SK-N-SH treated with all-trans-retinoic acid at 6 μM for 48 hours (cell line): ENCODE measurements around the gene HAPLN2.
A peak's percentile ranks its signal among the peaks of the same experiment; 100 is the strongest.

Experiments used
- ATAC-seq: fragments of 200-7000 bp; cut with Tn5 transposase; 3 replicates; pipeline ENCODE4 v1.9.1; 2020; ENCODE audit warnings: mild to moderate bottlenecking, moderate library complexity
- ARNTL ChIP-seq: fragments of 450-650 bp; formaldehyde crosslinking; IDR thresholded peaks from 2 replicates; pipeline ENCODE4 v1.5.0; 2020; ENCODE audit warnings: low read depth, mild to moderate bottlenecking, moderate library complexity, borderline replicate concordance
- BACH2 ChIP-seq: fragments of 250-450 bp; sonication (Bioruptor Pico); IDR thresholded peaks from 2 replicates; pipeline ENCODE4 v1.9.0; 2021; ENCODE audit warnings: mild to moderate bottlenecking, borderline replicate concordance
- CSDC2 ChIP-seq: fragments of 250-450 bp; sonication (Bioruptor Pico); IDR thresholded peaks from 2 replicates; pipeline ENCODE4 v1.5.0; 2020; ENCODE audit warnings: mild to moderate bottlenecking, moderate library complexity
- ESRRG ChIP-seq: fragments of 250-450 bp; sonication (Bioruptor Pico); IDR thresholded peaks from 2 replicates; pipeline ENCODE4 v1.6.1; 2021; ENCODE audit warnings: mild to moderate bottlenecking
- GLIS3 ChIP-seq: fragments of 250-450 bp; sonication (Bioruptor Pico); IDR thresholded peaks from 2 replicates; pipeline ENCODE4 v1.5.0; 2020; ENCODE audit warnings: mild to moderate bottlenecking, moderate library complexity
- ISL1 ChIP-seq: fragments of 250-450 bp; sonication (Bioruptor Pico); IDR thresholded peaks from 2 replicates; pipeline ENCODE4 v2.1.2; 2022; ENCODE audit warnings: mild to moderate bottlenecking, moderate library complexity
- OSR1 ChIP-seq: fragments of 250-450 bp; sonication (Bioruptor Pico); IDR thresholded peaks from 2 replicates; pipeline ENCODE4 v1.8.0; 2022; ENCODE audit warnings: moderate library complexity, mild to moderate bottlenecking, inconsistent platforms
- PPARA ChIP-seq: fragments of 250-450 bp; sonication (Bioruptor Pico); IDR thresholded peaks from 2 replicates; pipeline ENCODE4 v1.5.0; 2020; ENCODE audit warnings: mild to moderate bottlenecking, borderline replicate concordance
- RARB ChIP-seq: fragments of 250-450 bp; sonication (Bioruptor Pico); IDR thresholded peaks from 2 replicates; pipeline ENCODE4 v1.8.0; 2021; ENCODE audit warnings: mild to moderate bottlenecking, moderate library complexity
- SNAI2 ChIP-seq: fragments of 250-450 bp; sonication (Bioruptor Pico); IDR thresholded peaks from 2 replicates; pipeline ENCODE4 v1.5.0; 2020; ENCODE audit warnings: mild to moderate bottlenecking, moderate library complexity
- TCF4 ChIP-seq: fragments of 250-450 bp; sonication (Bioruptor Pico); IDR thresholded peaks from 2 replicates; pipeline ENCODE4 v1.8.0; 2021; ENCODE audit warnings: mild to moderate bottlenecking, moderate library complexity, borderline replicate concordance
- TOX ChIP-seq: fragments of 250-450 bp; sonication (Bioruptor Pico); IDR thresholded peaks from 2 replicates; pipeline ENCODE4 v1.8.0; 2021; ENCODE audit warnings: mild to moderate bottlenecking, moderate library complexity, borderline replicate concordance
- ZC3H10 ChIP-seq: fragments of 250-450 bp; sonication (Bioruptor Pico); IDR thresholded peaks from 2 replicates; pipeline ENCODE4 v1.5.1; 2021; ENCODE audit warnings: mild to moderate bottlenecking, moderate library complexity
- ZFP3 ChIP-seq: fragments of 250-450 bp; sonication (Bioruptor Pico); IDR thresholded peaks from 2 replicates; pipeline ENCODE4 v1.5.0; 2020; ENCODE audit warnings: mild to moderate bottlenecking, moderate library complexity
- ZFP30 ChIP-seq: fragments of 450-650 bp; formaldehyde crosslinking; IDR thresholded peaks from 2 replicates; pipeline ENCODE4 v1.5.0; 2022; ENCODE audit warnings: mild to moderate bottlenecking, moderate library complexity
- ZNF565 ChIP-seq: fragments of 450-650 bp; formaldehyde crosslinking; conservative IDR thresholded peaks from 2 replicates; pipeline ENCODE4 v1.5.0; 2020; ENCODE audit warnings: low read depth, mild to moderate bottlenecking, moderate library complexity
- ZNF70 ChIP-seq: fragments of 450-650 bp; formaldehyde crosslinking; IDR thresholded peaks from 2 replicates; pipeline ENCODE4 v1.5.0; 2020; ENCODE audit warnings: mild to moderate bottlenecking, moderate library complexity
- ZNF8 ChIP-seq: fragments of 450-650 bp; formaldehyde crosslinking; IDR thresholded peaks from 2 replicates; pipeline ENCODE4 v1.5.0; 2020; ENCODE audit warnings: mild to moderate bottlenecking, moderate library complexity
- TF ChIP-seq, protein P1 (sequence below): fragments of 250-450 bp; sonication (Bioruptor Pico); IDR thresholded peaks from 2 replicates; pipeline ENCODE4 v1.5.1; 2021; ENCODE audit warnings: mild to moderate bottlenecking, moderate library complexity
- TF ChIP-seq, protein P2 (sequence below): fragments of 250-450 bp; sonication (Bioruptor Pico); IDR thresholded peaks from 2 replicates; pipeline ENCODE4 v1.8.0; 2021; ENCODE audit warnings: low read depth, mild to moderate bottlenecking, moderate library complexity, borderline replicate concordance
- TF ChIP-seq, protein P3 (sequence below): fragments of 250-450 bp; sonication (Bioruptor Pico); IDR thresholded peaks from 2 replicates; pipeline ENCODE4 v1.5.1; 2020; ENCODE audit warnings: low read depth, mild to moderate bottlenecking, moderate library complexity

The HAPLN2 gene

DNA sequence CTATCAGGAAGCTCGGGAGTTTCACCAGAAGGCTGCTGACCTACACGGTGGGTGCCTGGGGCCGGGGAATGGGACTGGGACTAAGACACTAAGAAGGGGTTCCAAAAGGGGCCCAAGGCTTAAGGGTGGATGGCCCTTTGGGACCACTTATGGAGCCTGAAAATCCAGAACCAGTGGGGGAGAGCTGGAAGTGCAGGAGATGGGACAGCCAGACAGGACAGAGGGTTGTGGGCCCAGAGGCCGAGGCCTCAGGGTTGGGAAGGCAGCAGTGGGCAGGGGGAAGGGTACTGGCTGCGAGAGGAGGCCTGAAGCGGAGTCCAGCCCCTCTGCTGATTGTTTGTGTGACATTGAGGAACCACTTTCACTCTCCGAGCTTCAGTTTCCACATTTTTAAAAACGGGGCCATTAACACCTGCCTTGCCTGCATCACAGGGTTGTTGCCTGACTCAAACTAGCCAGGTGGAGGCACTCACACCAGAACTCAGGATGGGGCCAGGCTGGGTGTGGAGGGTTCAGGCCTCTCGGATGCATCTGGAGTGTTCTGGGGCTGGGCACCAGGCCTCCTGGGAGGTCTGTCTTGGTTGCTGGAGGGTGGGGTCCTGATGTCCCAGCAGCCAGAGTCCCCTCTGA is 36.7 kb upstream of the HAPLN2 start:
- TF ChIP-seq ZFP3 = no peak
- TF ChIP-seq TCF4 (CRISPR knock-in tag) = no peak
- TF ChIP-seq ZNF70 (CRISPR knock-in tag) = no peak
- no peak for TF ChIP-seq PPARA (CRISPR knock-in tag)
- TF ChIP-seq SNAI2 (CRISPR knock-in tag) = no peak
- TF ChIP-seq RARB (CRISPR knock-in tag) = no peak
- TF ChIP-seq CSDC2 (CRISPR knock-in tag) = no peak
- TF ChIP-seq GLIS3 (CRISPR knock-in tag) = no peak
- TF ChIP-seq ARNTL = no peak

DNA sequence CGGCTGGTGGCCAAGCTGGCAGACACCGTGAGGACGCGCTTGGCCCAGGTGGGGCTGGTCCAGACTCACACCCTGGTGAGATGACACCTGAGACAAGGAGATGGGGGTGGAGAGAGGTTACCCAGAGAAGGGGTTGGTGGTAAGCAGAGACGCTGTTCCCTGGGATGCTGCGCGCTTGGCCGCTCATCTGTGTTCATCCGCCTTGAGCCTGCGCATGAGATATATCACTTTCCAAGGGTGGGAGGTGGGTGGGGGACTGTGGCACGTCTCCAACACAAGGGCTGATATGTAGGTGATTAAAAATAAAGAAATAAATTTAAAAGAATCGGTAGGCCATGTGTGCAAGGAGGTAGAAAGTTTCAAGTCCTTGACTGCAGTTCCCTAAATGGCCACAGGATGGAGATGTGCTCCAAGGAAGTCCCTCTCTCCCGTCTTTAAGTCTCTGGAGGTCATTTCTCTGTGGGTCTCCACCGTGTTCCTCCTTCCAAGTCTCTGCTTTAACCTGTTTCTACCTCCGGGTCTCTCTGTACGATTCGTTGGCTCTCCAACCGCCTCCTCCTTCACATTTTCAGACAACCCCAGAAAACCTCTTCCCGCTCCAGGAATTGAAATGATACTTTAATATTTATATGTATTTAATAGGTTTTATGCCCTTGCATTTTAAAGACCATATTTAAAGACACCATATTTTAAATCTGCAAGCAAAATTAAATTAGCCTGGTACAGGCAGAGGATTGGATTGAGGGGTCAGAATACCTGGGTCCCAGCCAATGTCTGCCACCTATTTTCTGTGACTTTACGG is 35.2 kb upstream of the HAPLN2 start:
- TF ChIP-seq ZNF8 (CRISPR knock-in tag) (no peak), ZNF565 (no peak), ARNTL (no peak), ZC3H10 (no peak), ZFP30 (CRISPR knock-in tag) (no peak), BACH2 (no peak), ZFP3 (no peak), ESRRG (no peak)
- TF ChIP-seq, protein P1, sequence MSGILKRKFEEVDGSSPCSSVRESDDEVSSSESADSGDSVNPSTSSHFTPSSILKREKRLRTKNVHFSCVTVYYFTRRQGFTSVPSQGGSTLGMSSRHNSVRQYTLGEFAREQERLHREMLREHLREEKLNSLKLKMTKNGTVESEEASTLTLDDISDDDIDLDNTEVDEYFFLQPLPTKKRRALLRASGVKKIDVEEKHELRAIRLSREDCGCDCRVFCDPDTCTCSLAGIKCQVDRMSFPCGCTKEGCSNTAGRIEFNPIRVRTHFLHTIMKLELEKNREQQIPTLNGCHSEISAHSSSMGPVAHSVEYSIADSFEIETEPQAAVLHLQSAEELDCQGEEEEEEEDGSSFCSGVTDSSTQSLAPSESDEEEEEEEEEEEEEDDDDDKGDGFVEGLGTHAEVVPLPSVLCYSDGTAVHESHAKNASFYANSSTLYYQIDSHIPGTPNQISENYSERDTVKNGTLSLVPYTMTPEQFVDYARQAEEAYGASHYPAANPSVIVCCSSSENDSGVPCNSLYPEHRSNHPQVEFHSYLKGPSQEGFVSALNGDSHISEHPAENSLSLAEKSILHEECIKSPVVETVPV = no peak
- TF ChIP-seq, protein P2, sequence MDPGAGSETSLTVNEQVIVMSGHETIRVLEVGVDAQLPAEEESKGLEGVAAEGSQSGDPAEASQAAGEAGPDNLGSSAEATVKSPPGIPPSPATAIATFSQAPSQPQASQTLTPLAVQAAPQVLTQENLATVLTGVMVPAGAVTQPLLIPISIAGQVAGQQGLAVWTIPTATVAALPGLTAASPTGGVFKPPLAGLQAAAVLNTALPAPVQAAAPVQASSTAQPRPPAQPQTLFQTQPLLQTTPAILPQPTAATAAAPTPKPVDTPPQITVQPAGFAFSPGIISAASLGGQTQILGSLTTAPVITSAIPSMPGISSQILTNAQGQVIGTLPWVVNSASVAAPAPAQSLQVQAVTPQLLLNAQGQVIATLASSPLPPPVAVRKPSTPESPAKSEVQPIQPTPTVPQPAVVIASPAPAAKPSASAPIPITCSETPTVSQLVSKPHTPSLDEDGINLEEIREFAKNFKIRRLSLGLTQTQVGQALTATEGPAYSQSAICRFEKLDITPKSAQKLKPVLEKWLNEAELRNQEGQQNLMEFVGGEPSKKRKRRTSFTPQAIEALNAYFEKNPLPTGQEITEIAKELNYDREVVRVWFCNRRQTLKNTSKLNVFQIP = no peak
- peak; percentile 86 for ATAC-seq

More for the DNA sequence above, 36.7 kb upstream of the HAPLN2 start:
- ATAC-seq = no peak

DNA sequence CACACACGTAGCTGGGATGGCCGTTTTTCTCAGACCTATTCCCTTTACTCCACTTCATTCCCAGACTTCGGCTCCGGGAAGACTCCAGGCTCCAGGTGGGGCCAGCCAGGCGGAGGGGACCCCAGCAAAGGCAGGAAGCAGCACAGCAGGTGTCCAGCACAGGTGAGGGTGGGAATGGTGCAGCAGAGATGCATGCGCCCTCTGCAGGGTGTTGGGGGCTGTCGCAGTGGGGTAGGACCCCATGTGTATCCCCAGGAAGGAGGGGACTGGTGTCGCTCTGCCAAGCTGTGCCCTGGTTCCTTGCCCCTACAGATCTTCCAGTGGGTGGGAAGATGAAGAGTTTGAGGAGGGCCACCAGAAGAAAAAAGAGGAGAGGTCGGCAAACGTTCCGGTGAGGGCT is 34.4 kb upstream of the HAPLN2 start:
- peak; percentile 70 for ATAC-seq
- TF ChIP-seq TOX (CRISPR knock-in tag) (no peak), ISL1 (CRISPR knock-in tag) (no peak), ESRRG (no peak)

DNA sequence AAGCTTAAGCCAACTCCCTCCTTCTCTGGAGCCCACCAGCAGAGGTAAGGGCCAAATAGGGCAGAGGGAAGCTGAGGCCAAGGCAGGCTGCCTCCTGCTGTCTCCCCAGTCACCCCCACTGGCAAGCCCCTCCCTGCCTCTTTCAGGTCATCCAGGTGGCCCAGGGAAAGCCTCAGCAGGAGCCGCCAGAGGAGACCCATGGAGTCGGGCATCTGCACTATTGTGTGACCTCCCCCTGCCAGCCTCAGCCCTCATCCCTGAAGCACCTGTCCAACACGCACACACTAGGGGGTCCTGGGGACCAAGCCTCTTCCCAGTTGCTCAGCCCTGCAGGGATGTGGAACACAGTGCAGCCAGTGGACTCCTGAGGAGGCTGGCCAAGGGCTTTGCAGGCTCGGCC is 32.9 kb upstream of the HAPLN2 start:
- TF ChIP-seq ZNF8 (CRISPR knock-in tag) (no peak), SNAI2 (CRISPR knock-in tag) (no peak), CSDC2 (CRISPR knock-in tag) (no peak), RARB (CRISPR knock-in tag) (no peak), ZFP30 (CRISPR knock-in tag) (no peak), ZFP3 (no peak), TOX (CRISPR knock-in tag) (no peak), PPARA (CRISPR knock-in tag) (no peak), OSR1 (no peak), BACH2 (no peak), ISL1 (CRISPR knock-in tag) (no peak), GLIS3 (CRISPR knock-in tag) (no peak)
- TF ChIP-seq, protein P2 = no peak
- TF ChIP-seq, protein P3, sequence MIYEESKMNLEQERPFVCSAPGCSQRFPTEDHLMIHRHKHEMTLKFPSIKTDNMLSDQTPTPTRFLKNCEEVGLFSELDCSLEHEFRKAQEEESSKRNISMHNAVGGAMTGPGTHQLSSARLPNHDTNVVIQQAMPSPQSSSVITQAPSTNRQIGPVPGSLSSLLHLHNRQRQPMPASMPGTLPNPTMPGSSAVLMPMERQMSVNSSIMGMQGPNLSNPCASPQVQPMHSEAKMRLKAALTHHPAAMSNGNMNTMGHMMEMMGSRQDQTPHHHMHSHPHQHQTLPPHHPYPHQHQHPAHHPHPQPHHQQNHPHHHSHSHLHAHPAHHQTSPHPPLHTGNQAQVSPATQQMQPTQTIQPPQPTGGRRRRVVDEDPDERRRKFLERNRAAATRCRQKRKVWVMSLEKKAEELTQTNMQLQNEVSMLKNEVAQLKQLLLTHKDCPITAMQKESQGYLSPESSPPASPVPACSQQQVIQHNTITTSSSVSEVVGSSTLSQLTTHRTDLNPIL (CRISPR knock-in tag) = no peak
- ATAC-seq = no peak
